GM12801 (cell line): Measurements from ENCODE around the gene NR2C2.
A peak's percentile ranks its signal among the peaks of the same experiment; 100 is the strongest.

Source experiments
- TF ChIP-seq, protein P1 (sequence below): IDR thresholded peaks from one replicate; pipeline ENCODE4 v1.5.1; 2011; ENCODE audit warnings: control low read depth; ENCODE audit not compliant: insufficient read length; ENCODE audit errors: extremely low read depth

NR2C2 gene

DNA sequence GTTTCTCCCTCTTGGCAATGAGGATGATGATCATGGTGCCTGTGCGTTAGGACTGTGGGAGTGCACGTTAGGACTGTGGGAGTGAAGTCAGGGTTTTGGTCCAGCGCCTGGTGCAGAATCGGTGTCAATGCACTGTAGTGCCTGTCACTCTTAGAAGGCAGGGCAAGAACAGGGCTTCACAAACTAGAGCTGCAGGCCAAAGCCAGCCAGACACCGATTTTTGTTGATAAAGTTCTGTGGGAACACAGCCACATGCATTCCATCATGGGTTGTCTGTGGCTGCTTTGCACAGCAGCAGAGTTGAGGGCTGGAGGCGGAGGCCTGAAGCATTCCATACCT, 32.6 kb upstream of the NR2C2 start:
- TF ChIP-seq, protein P1, sequence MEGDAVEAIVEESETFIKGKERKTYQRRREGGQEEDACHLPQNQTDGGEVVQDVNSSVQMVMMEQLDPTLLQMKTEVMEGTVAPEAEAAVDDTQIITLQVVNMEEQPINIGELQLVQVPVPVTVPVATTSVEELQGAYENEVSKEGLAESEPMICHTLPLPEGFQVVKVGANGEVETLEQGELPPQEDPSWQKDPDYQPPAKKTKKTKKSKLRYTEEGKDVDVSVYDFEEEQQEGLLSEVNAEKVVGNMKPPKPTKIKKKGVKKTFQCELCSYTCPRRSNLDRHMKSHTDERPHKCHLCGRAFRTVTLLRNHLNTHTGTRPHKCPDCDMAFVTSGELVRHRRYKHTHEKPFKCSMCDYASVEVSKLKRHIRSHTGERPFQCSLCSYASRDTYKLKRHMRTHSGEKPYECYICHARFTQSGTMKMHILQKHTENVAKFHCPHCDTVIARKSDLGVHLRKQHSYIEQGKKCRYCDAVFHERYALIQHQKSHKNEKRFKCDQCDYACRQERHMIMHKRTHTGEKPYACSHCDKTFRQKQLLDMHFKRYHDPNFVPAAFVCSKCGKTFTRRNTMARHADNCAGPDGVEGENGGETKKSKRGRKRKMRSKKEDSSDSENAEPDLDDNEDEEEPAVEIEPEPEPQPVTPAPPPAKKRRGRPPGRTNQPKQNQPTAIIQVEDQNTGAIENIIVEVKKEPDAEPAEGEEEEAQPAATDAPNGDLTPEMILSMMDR: no peak

DNA sequence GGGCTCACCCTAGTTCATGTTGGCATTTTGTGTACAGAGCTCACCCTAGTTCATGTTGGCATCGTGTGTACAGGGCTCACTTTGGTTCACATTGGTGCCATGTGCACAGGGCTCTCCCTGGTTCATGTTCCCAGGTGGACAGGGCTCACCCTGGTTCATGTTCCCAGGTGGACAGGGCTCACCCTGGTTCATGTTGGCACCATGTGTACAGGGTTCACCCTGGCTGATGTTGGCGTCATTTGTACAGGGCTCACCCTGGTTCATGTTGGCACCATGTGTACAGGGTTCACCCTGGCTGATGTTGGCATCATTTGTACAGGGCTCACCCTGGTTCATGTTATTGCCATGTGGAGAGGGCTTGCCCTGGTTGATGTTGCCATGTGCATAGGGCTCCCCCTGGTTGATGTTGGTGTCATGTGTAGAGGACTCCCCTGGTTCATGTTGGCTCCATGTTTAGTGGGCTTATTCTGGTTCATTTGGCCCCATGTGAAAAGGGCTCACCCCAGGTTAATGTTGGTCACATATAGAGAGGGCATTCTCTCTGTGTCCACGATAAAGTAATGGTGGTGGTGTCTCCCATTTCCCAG, 31.7 kb upstream of the NR2C2 start:
- TF ChIP-seq, protein P1: no peak

DNA sequence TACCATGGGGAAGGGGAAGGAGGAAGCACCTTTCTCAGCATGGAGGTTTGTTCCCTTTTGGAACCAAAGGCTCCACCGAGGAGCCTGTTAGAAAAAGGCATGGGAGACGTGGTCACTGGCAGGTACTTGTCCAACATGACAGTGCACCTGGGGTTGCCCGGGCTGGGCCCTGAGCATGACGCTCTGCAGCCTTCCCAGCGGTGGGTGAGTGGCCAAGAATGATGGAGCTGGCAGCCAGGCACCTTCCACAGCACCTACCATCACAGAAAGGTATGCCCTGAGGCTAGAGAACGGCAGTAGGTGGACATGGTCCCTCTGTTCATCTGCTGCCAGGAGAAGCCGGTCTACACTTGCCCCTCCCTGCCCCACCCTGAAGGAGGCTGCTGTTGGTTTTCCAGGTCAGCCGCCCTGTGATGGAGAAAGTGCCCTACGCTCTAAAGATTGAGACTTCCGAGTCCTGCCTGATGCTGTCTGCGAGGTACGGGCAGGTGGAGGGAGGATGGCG, 29.0 kb upstream of the NR2C2 start:
- TF ChIP-seq, protein P1: no peak

DNA sequence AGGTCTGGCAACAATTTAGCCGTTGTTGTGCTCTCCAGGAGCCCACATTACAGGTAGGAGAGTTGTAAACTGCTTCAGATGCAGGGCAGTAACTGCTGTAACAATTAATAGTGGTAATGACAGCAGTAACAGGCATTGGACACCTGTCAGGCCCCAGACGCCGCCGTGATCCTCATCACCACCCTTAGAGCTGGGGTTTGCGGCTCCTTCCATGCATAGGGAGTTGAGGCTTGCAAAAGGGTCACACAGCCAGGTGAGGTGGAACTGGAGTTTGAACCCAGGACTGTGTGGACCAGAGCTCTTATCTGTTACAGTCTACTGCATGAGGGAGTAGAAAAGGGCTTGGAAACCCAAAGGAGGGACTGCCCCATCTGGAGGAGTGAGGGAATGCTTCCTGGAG, 26.8 kb upstream of the NR2C2 start:
- TF ChIP-seq, protein P1: no peak

DNA sequence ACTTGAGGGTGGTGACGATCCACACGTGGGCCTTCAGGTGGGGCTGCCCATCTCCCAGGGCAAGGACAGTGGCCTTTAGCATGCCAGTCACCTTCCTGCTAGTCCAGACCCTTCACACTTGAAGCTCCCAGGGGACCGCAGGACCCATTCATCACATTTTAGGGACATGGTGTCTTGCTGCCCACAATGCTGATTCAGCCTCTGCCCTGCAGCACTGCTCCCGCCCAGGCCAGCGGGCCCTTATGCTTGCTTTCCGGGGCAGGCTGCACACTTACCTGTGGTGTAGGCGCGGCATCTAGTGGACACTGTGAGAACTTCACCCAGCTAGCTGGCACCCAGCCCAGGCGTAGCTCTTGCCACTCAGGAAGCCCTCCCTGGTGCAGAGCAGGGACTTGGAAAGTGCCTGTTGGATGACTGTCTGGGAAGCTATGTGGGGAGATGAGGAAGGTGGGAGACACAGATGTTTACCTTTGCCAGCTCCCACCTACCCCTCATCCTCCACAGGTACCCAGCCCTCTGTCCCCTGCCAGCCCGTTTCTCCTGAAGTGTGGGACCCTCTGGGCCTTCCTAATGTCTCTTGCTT, 26.3 kb upstream of the NR2C2 start:
- TF ChIP-seq, protein P1: peak; percentile 85

DNA sequence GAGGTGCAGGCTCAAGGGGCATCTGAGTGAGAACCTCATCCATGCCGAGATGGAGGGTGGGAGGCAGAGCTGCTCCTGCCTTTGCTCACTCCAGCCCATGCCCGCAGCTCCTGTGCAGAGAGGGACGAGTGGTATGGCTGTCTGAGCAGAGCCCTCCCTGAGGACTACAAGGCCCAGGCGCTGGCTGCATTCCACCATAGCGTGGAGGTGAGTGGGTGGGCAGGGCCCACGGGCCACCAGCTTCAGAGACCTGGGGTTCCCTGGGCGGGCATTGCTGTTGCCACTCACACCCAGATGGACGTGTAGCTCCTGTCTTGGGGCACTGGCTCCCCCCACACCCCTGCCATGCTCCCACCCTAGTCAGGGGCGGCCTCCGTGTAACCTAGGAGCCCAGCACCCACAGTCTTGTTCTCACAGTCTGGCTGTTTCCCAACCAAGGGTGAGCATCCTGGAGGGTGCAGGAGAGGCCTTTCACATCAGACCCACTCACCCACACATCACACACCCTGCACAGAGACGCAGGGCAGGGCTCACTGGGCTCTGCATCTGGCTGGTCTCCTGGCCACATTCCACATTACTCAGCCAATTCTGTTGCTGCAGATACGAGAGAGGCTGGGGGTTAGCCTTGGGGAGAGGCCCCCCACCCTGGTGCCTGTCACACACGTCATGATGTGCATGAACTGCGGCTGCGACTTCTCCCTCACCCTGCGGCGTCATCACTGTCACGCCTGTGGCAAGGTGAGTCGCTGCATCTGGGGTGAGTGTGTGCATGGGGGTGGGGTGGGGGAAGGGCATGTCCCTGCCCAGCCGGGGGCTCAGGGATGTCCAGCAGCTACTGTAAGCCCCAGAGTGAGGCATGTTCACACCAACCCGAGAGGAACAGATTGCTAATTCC, 25.3 kb upstream of the NR2C2 start:
- TF ChIP-seq, protein P1: no peak

DNA sequence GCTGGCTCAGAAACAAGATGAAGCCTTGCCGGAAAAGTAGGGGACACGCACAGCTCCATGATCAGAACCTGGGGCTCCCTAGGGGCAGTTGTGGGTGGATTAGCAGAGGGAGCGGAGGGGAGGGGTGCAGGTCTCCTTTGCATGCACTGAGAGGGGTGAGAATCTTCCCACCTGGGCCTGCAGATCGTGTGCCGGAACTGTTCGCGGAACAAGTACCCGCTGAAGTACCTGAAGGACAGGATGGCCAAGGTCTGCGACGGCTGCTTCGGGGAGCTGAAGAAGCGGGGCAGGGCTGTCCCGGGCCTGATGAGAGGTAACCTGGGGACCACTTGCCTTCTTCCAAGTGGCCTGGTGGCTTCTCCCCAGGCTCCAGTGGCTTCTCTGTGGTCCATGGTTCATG, 24.5 kb upstream of the NR2C2 start:
- TF ChIP-seq, protein P1: no peak
